Lung (tissue), 12 donors: ENCODE measurements around the gene RMC1. TPM values are rescaled to one million over a fixed set of nuclear protein-coding genes. Genes with fewer than 3 reads are reported as not detected.

Source experiments
- ATAC-seq: fragments of 200-7000 bp; cut with Tn5 transposase; one replicate; pipeline ENCODE4 v1.9.1; 2020; ENCODE audit warnings: moderate number of reproducible peaks; ENCODE audit not compliant: insufficient read depth, low FRiP score
- DNase-seq, 3 donors: peaks; one replicate each; pipeline ENCODE4 v3.0.0-alpha.2; 2013 to 2017
- H3K27ac ChIP-seq, 2 donors: one replicate each; pipeline ENCODE4 v1.5.1; 2013; ENCODE audit warnings: mild to moderate bottlenecking in 2 of 2, moderate library complexity in 2 of 2, control low read depth in 1 of 2, inconsistent platforms in 1 of 2, low read depth in 1 of 2, low read length in 1 of 2
- H3K27me3 ChIP-seq, 3 donors: one replicate each; pipeline ENCODE4 v1.5.1; 2013; ENCODE audit warnings: low read length in 2 of 3; ENCODE audit not compliant: control insufficient read depth in 3 of 3, insufficient read depth in 3 of 3
- H3K36me3 ChIP-seq, 4 donors: one replicate each; pipeline ENCODE4 v1.5.1; 2013; ENCODE audit warnings: low read length in 4 of 4, mild to moderate bottlenecking in 1 of 4, moderate library complexity in 1 of 4; ENCODE audit not compliant: control insufficient read depth in 4 of 4, insufficient read depth in 4 of 4
- H3K4me1 ChIP-seq, 5 donors: one replicate each; pipeline ENCODE4 v1.5.1; 2013; ENCODE audit warnings: low read length in 5 of 5, mild to moderate bottlenecking in 2 of 5, moderate library complexity in 1 of 5; ENCODE audit not compliant: control insufficient read depth in 5 of 5, insufficient read depth in 5 of 5
- H3K4me3 ChIP-seq: one replicate; pipeline ENCODE4 v1.5.1; 2013; ENCODE audit warnings: mild to moderate bottlenecking, control low read depth, moderate library complexity
- H3K9ac ChIP-seq, 2 donors: one replicate each; pipeline ENCODE4 v1.5.1; 2013; ENCODE audit warnings: low read length in 2 of 2, control low read depth in 1 of 2; ENCODE audit not compliant: insufficient read depth in 1 of 2
- H3K9me3 ChIP-seq, 4 donors: one replicate each; pipeline ENCODE4 v1.5.1; 2013; ENCODE audit warnings: low read length in 3 of 4, mild to moderate bottlenecking in 1 of 4, moderate library complexity in 1 of 4; ENCODE audit not compliant: control insufficient read depth in 4 of 4, insufficient read depth in 3 of 4
- CTCF ChIP-seq: IDR thresholded peaks from 2 replicates; pipeline ENCODE4 v1.5.1; 2012; ENCODE audit warnings: mild to moderate bottlenecking; ENCODE audit errors: control extremely low read depth, extremely low read depth
- WGBS, 2 donors: extraction: QIAGEN DNeasy Blood & Tissue Kit; methylation state at CpG; one replicate each; pipeline ENCODE4 v1.1.7; 2013; 5-methylcytosine and 5-hydroxymethylcytosine counted together
- polyA plus RNA-seq, 2 donors: library from polyadenylated mRNA; stranded (reverse); fragments of 200-250 nt; gene quantifications; one replicate each; pipeline ENCODE4 v1.2.1, GENCODE V29; 2013
- total RNA-seq, 2 donors: library from RNA; depleted of rRNA in 1 of 2; stranded (reverse); fragments of >200 nt in 1 of 2; gene quantifications; one replicate each; pipeline ENCODE4 v1.2.1, GENCODE V29; 2014 to 2021
- donor health status: control.
- donor health status: control.
- donor health status: Bipolar disorder and iron deficiency.
- donor health status: healthy.
- donor health status: DM: yes; HTN: yes; CAD: no.

Gene RMC1
- total and polyA plus RNA-seq, 4 donors = 28.2 to 71.3 (median 32.2) TPM

- DNase-seq = no peak
- WGBS, 2 donors = 52 to 77% methylated on average over 3 of the region's 3 CpGs
- TF ChIP-seq CTCF = no peak
- Histone ChIP-seq H3K4me1 (peaks cover 3 to 23% (median 8%) of the 10 kb centered on the region in 5 donors), H3K36me3 (peaks cover 6 to 17% (median 10%) of the 10 kb centered on the region in 4 donors), H3K27me3 (no peaks in the 10 kb centered on the region), H3K9ac (no peak overlapping the region), H3K9me3 (no peaks in the 10 kb centered on the region), H3K27ac (no peak overlapping the region), H3K4me3 (no peak overlapping the region)
- no peak for ATAC-seq
These were observed 44.3 kb upstream of the RMC1 start for GRCh38 chr18:23458830-23459529.

- 65 to 76% methylated on average over 7 of the region's 7 CpGs for WGBS, 2 donors
- Histone ChIP-seq H3K27me3 (no peaks in the 10 kb centered on the region), H3K27ac (no peak overlapping the region), H3K9me3 (no peaks in the 10 kb centered on the region), H3K9ac (no peak overlapping the region), H3K4me3 (no peak overlapping the region), H3K36me3 (peaks cover 9 to 18% (median 11%) of the 10 kb centered on the region in 4 donors), H3K4me1 (peaks cover 0 to 23% (median 7%) of the 10 kb centered on the region in 5 donors)
- ATAC-seq (no peak), DNase-seq (no peak)
- no peak for TF ChIP-seq CTCF
These were observed 43.8 kb upstream of the RMC1 start for GRCh38 chr18:23459530-23459921.

GRCh38 chr18:23460285-23461273 lies 42.7 kb upstream of the RMC1 start:
- 89 to 96% methylated on average over 2 of the region's 2 CpGs for WGBS, 2 donors
- H3K4me3 ChIP-seq = no peak overlapping the region
- no peaks in the 10 kb centered on the region for H3K9me3 ChIP-seq
- no peak overlapping the region for H3K9ac ChIP-seq
- ATAC-seq = no peak
- peaks cover 9 to 25% (median 11%) of the 10 kb centered on the region in 4 donors for H3K36me3 ChIP-seq
- TF ChIP-seq CTCF = no peak
- no peaks in the 10 kb centered on the region for H3K27me3 ChIP-seq
- peaks cover 0 to 23% (median 6%) of the 10 kb centered on the region in 5 donors for H3K4me1 ChIP-seq
- H3K27ac ChIP-seq = no peak overlapping the region
- no peak for DNase-seq
